Astrocyte (in vitro differentiated cells and primary cell): ENCODE results near the gene KBTBD6. TPM values are rescaled to one million over a fixed set of nuclear protein-coding genes. Genes with fewer than 3 reads are reported as not detected.

ENCODE experiments used
- DNase-seq: peaks from one replicate; pipeline ENCODE4 v3.0.0-alpha.2; 2010; ENCODE audit warnings: low read depth
- FAIRE-seq: peaks from 2 replicates; lab custom pipeline; 2011; peaks lifted over from hg19 to GRCh38; lab: Jason Lieb, UNC
- H2AFZ ChIP-seq: 2 replicates; pipeline ENCODE4 v1.6.0; 2012; ENCODE audit warnings: low read depth, low read length, inconsistent platforms
- H3K27ac ChIP-seq: 2 replicates; pipeline ENCODE4 v1.5.1; 2011; ENCODE audit warnings: low read depth, low read length, inconsistent platforms
- H3K27me3 ChIP-seq: 2 replicates; pipeline ENCODE4 v1.6.0; 2011; ENCODE audit warnings: low read length, inconsistent platforms; ENCODE audit not compliant: insufficient read depth
- H3K36me3 ChIP-seq: 2 replicates; pipeline ENCODE4 v1.5.1; 2011; ENCODE audit warnings: low read length, inconsistent platforms; ENCODE audit not compliant: insufficient read depth
- H3K4me1 ChIP-seq: 2 replicates; pipeline ENCODE4 v1.5.1; 2011; ENCODE audit warnings: low read length, inconsistent platforms; ENCODE audit not compliant: insufficient read depth
- H3K4me2 ChIP-seq: 2 replicates; pipeline ENCODE4 v1.6.0; 2012; ENCODE audit warnings: low read length, inconsistent platforms
- H3K4me3 ChIP-seq: 2 replicates; pipeline ENCODE4 v1.5.1; 2011; ENCODE audit warnings: low read depth, mild to moderate bottlenecking, low read length, inconsistent platforms; ENCODE audit not compliant: insufficient read depth
- H3K79me2 ChIP-seq: 2 replicates; pipeline ENCODE4 v1.6.0; 2012; ENCODE audit warnings: mild to moderate bottlenecking, low read length, inconsistent platforms; ENCODE audit not compliant: insufficient read depth
- H3K9ac ChIP-seq: 2 replicates; pipeline ENCODE4 v1.6.0; 2012; ENCODE audit warnings: mild to moderate bottlenecking, low read length, inconsistent platforms
- H3K9me3 ChIP-seq: 2 replicates; pipeline ENCODE4 v1.5.1; 2012; ENCODE audit warnings: low read depth, mild to moderate bottlenecking, low read length, inconsistent platforms; ENCODE audit not compliant: insufficient read depth
- H4K20me1 ChIP-seq: 2 replicates; pipeline ENCODE4 v1.6.0; 2012; ENCODE audit warnings: low read length, inconsistent platforms; ENCODE audit not compliant: insufficient read depth
- H3K27ac Mint-ChIP-seq: one replicate; pipeline ENCODE4 v1.8.0; 2021; ENCODE audit warnings: mild to moderate bottlenecking, mixed read lengths; ENCODE audit not compliant: unreplicated experiment
- H3K27me3 Mint-ChIP-seq: one replicate; pipeline ENCODE4 v1.8.0; 2021; ENCODE audit warnings: low read depth, mixed read lengths; ENCODE audit not compliant: unreplicated experiment
- H3K36me3 Mint-ChIP-seq: one replicate; pipeline ENCODE4 v1.8.0; 2021; ENCODE audit warnings: low read depth, mixed read lengths; ENCODE audit not compliant: unreplicated experiment
- H3K4me1 Mint-ChIP-seq: one replicate; pipeline ENCODE4 v1.8.0; 2021; ENCODE audit warnings: low read depth, mixed read lengths; ENCODE audit not compliant: unreplicated experiment
- H3K4me3 Mint-ChIP-seq: one replicate; pipeline ENCODE4 v1.8.0; 2021; ENCODE audit warnings: mild to moderate bottlenecking, moderate library complexity, mixed read lengths; ENCODE audit not compliant: unreplicated experiment
- H3K9me3 Mint-ChIP-seq: one replicate; pipeline ENCODE4 v1.8.0; 2021; ENCODE audit warnings: mild to moderate bottlenecking, mixed read lengths; ENCODE audit not compliant: unreplicated experiment
- CTCF ChIP-seq: IDR thresholded peaks from 2 replicates; pipeline ENCODE4 v1.5.1; 2011; ENCODE audit warnings: low read depth, mild to moderate bottlenecking, inconsistent platforms, low read length, moderate library complexity; ENCODE audit not compliant: insufficient read depth
- EZH2 ChIP-seq: IDR thresholded peaks from 2 replicates; pipeline ENCODE4 v1.6.1; 2012; ENCODE audit warnings: mild to moderate bottlenecking, low read length, inconsistent platforms; ENCODE audit not compliant: insufficient read depth
- total RNA-seq: library from RNA; stranded (reverse); gene quantifications from 2 replicates; pipeline ENCODE4 v1.2.1, GENCODE V29; 2021

Gene KBTBD6
- total RNA-seq, 1 donor from 2014 or later, result 9.6 TPM

- Histone ChIP-seq H3K27ac (no peak overlapping the region), H3K36me3 (no peaks in the 10 kb centered on the region), H2AFZ (no peak overlapping the region), H3K4me1 (no peaks in the 10 kb centered on the region), H3K4me3 (no peak overlapping the region), H3K9ac (no peak overlapping the region), H3K27me3 (no peaks in the 10 kb centered on the region), H3K9me3 (peaks cover 2% of the 10 kb centered on the region), H4K20me1 (no peaks in the 10 kb centered on the region), H3K4me2 (no peak overlapping the region), H3K79me2 (no peaks in the 10 kb centered on the region)
- TF ChIP-seq EZH2 (no peak), CTCF (no peak)
- H3K4me3 Mint-ChIP-seq, result no peak overlapping the region
- no peaks in the 10 kb centered on the region for H3K36me3 Mint-ChIP-seq
- H3K4me1 Mint-ChIP-seq, result peaks cover 2% of the 10 kb centered on the region
- FAIRE-seq (peak; percentile 67), DNase-seq (peak; percentile 42)
- H3K27ac Mint-ChIP-seq, result no peak overlapping the region
- H3K27me3 Mint-ChIP-seq, result no peaks in the 10 kb centered on the region
- H3K9me3 Mint-ChIP-seq, result peaks cover 12% of the 10 kb centered on the region
These were observed 47.1 kb upstream of the KBTBD6 start for GRCh38 chr13:41179593-41180250.

GRCh38 chr13:41178040-41178439 is 45.4 kb upstream of the KBTBD6 start:
- H3K27ac Mint-ChIP-seq, result no peak overlapping the region
- Histone ChIP-seq H3K4me3 (no peak overlapping the region), H4K20me1 (no peaks in the 10 kb centered on the region)

More at GRCh38 chr13:41178040-41178439, 45.4 kb upstream of the KBTBD6 start:
- Histone ChIP-seq H3K36me3 (no peaks in the 10 kb centered on the region), H3K27me3 (no peaks in the 10 kb centered on the region), H3K4me2 (no peak overlapping the region), H3K9ac (no peak overlapping the region), H3K4me1 (no peaks in the 10 kb centered on the region), H3K27ac (no peak overlapping the region), H2AFZ (no peak overlapping the region), H3K9me3 (peaks cover 5% of the 10 kb centered on the region), H3K79me2 (no peaks in the 10 kb centered on the region)
- H3K4me3 Mint-ChIP-seq, result no peak overlapping the region
- FAIRE-seq (no peak), DNase-seq (peak; percentile 12)
- H3K4me1 Mint-ChIP-seq, result peaks cover 2% of the 10 kb centered on the region
- TF ChIP-seq EZH2 (no peak), CTCF (no peak)
- no peaks in the 10 kb centered on the region for H3K27me3 Mint-ChIP-seq
- H3K36me3 Mint-ChIP-seq, result no peaks in the 10 kb centered on the region
- peaks cover 9% of the 10 kb centered on the region for H3K9me3 Mint-ChIP-seq
